Muscle of arm (tissue), 12 donors: Measurements from ENCODE around the gene MCHR1. TPM values are rescaled to one million over a fixed set of nuclear protein-coding genes. Genes with fewer than 3 reads are reported as not detected.

Experiments
- DNase-seq: peaks from one replicate; pipeline ENCODE4 v3.0.0-alpha.2; 2013
- polyA plus RNA-seq, 12 donors: library from polyadenylated mRNA; unstranded; fragments of 120-200 nt; gene quantifications; one replicate each; pipeline ENCODE4 v1.2.1, GENCODE V29; 2013; ENCODE audit not compliant: insufficient read length in 12 of 12

Gene MCHR1
- polyA plus RNA-seq, 12 donors, result 0.18 to 0.74 (median 0.36) TPM; not detected in 2

GRCh38 chr22:40727070-40727963, 48.0 kb downstream of the MCHR1 start:
- no peak for DNase-seq

GRCh38 chr22:40727964-40728615, 48.8 kb downstream of the MCHR1 start:
- no peak for DNase-seq

- no peak for DNase-seq
Measured at GRCh38 chr22:40728731-40729189, 49.5 kb downstream of the MCHR1 start.

- no peak for DNase-seq
Measured at GRCh38 chr22:40729284-40729683, 50.0 kb downstream of the MCHR1 start.

Other genes with a start within 250 kb of the MCHR1 start
- gene MRTFA, start 42.8 kb upstream of the MCHR1 start, polyA plus RNA-seq, result 10 to 100 TPM in 11 of 12 donors, not detected in 1; 19.0 to 35.7 (median 23.5) TPM
- gene SLC25A17, start 139.9 kb downstream of the MCHR1 start, polyA plus RNA-seq, result 10 to 100 TPM in 11 of 12 donors, not detected in 1; 16.4 to 32.7 (median 21.9) TPM
- gene ST13, start 177.2 kb downstream of the MCHR1 start, polyA plus RNA-seq, result 100 to 1,000 TPM; 241 to 520 (median 443) TPM
- gene XPNPEP3, start 177.7 kb downstream of the MCHR1 start, polyA plus RNA-seq, result 10 to 100 TPM in 10 of 12 donors, 1 to 10 TPM in 1, not detected in 1; 6.7 to 19.6 (median 14.6) TPM
- under 1 TPM in 10 of 12 donors, not detected in 2; 0.10 to 0.98 (median 0.48) TPM for gene DNAJB7, start 182.6 kb downstream of the MCHR1 start, polyA plus RNA-seq